K562 (cell line): Measurements from ENCODE around the gene TBC1D20. TPM values are rescaled to one million over a fixed set of nuclear protein-coding genes. Genes with fewer than 3 reads are reported as not detected.

Source experiments
- CBFA2T3 ChIP-seq: fragments of 450-650 bp; IDR thresholded peaks from 2 replicates; pipeline ENCODE4 v1.6.1; 2017
- CBFB ChIP-seq: sonication (generic); formaldehyde crosslinking; IDR thresholded peaks from 2 replicates; pipeline ENCODE4 v1.4.0; 2020; ENCODE audit warnings: mild to moderate bottlenecking, missing genetic modification reagents
- CHD2 ChIP-seq: IDR thresholded peaks from 2 replicates; pipeline ENCODE4 v1.6.1; 2011; ENCODE audit warnings: low read depth, low read length
- CREBBP ChIP-seq: IDR thresholded peaks from one replicate; pipeline ENCODE4 v1.6.1; 2012; ENCODE audit warnings: low read depth, mild to moderate bottlenecking, control low read depth, inconsistent platforms, low read length
- E2F3 ChIP-seq: fragments of 250-450 bp; sonication (Bioruptor Pico); IDR thresholded peaks from 2 replicates; pipeline ENCODE4 v1.4.0; 2020; ENCODE audit warnings: mild to moderate bottlenecking
- ESRRA ChIP-seq: fragments of 450-650 bp; IDR thresholded peaks from 2 replicates; pipeline ENCODE4 v1.6.1; 2014; ENCODE audit warnings: low read depth, mild to moderate bottlenecking, moderate library complexity, borderline replicate concordance
- ILF3 ChIP-seq: fragments of 450-650 bp; IDR thresholded peaks from 2 replicates; pipeline ENCODE4 v1.6.1; 2018; ENCODE audit warnings: antibody characterized with exemption, mild to moderate bottlenecking, moderate library complexity, borderline replicate concordance
- KDM1A ChIP-seq, 2 experiments: fragments of 450-650 bp; IDR thresholded peaks; 2 replicates each; pipeline ENCODE4 v1.6.1; 2016; ENCODE audit warnings: mild to moderate bottlenecking in 2 of 2
- KLF10 ChIP-seq: fragments of 250-450 bp; sonication (Bioruptor Pico); IDR thresholded peaks from 2 replicates; pipeline ENCODE4 v1.6.1; 2021; ENCODE audit warnings: matching md5 sums
- MEF2D ChIP-seq: conservative IDR thresholded peaks from 2 replicates; pipeline ENCODE4 v1.6.1; 2016; ENCODE audit warnings: low read depth, missing genetic modification characterization, missing compliant biosample characterization
- MTA3 ChIP-seq: fragments of 450-650 bp; formaldehyde crosslinking; IDR thresholded peaks from 2 replicates; pipeline ENCODE4 v1.6.1; 2017; ENCODE audit warnings: mild to moderate bottlenecking, borderline replicate concordance
- MYC ChIP-seq, 2 experiments: fragments of 250-450 bp in 1 of 2; sonication (Bioruptor Pico) in 1 of 2; IDR thresholded peaks; 2 replicates each; pipeline versions ENCODE4 v1.5.1 to v1.6.1; 2012 to 2021; ENCODE audit warnings: low read depth in 2 of 2, borderline replicate concordance in 1 of 2, improper control_type of control experiment in 1 of 2, low read length in 1 of 2, mild to moderate bottlenecking in 1 of 2, moderate library complexity in 1 of 2
- SMARCA4 ChIP-seq: fragments of 450-650 bp; IDR thresholded peaks from 2 replicates; pipeline ENCODE4 v1.6.1; 2016
- TRIM24 ChIP-seq, 2 experiments: fragments of 450-650 bp; IDR thresholded peaks; 2 replicates each; pipeline ENCODE4 v1.6.1; 2016
- WHSC1 ChIP-seq: IDR thresholded peaks from one replicate; pipeline ENCODE4 v1.6.1; 2012; ENCODE audit warnings: low read length, control low read depth, inconsistent platforms
- ZNF134 ChIP-seq: fragments of 250-450 bp; sonication (Bioruptor Pico); conservative IDR thresholded peaks from 2 replicates; pipeline ENCODE4 v1.4.0; 2020
- ZNF146 ChIP-seq: IDR thresholded peaks from one replicate; pipeline ENCODE4 v1.6.1; 2018; ENCODE audit warnings: missing compliant biosample characterization; ENCODE audit not compliant: unreplicated experiment
- ZNF639 ChIP-seq, 2 experiments: fragments of 200-800 bp in 1 of 2; sonication (Bioruptor generic) in 1 of 2; sonication (generic) in 1 of 2; formaldehyde crosslinking in 1 of 2; IDR thresholded peaks in 1 of 2; conservative IDR thresholded peaks in 1 of 2; 2 replicates each; pipeline versions ENCODE4 v1.5.0 to v1.6.1; 2016 to 2020; ENCODE audit warnings: missing compliant biosample characterization in 1 of 2, missing genetic modification characterization in 1 of 2, missing genetic modification reagents in 1 of 2
- ZNF696 ChIP-seq: fragments of 250-450 bp; sonication (Bioruptor Pico); conservative IDR thresholded peaks from 2 replicates; pipeline ENCODE4 v1.4.0; 2020; ENCODE audit warnings: mild to moderate bottlenecking, moderate library complexity
- polyA plus RNA-seq, 8 experiments: library from polyadenylated mRNA; depleted of rRNA in 4 of 8; stranded (reverse) in 5 of 8; unstranded in 3 of 8; fragments of >200 nt; fragmentation: Nextera tagmentation in 2 of 8; fragmentation: Illumina TruSeq in 1 of 8; extraction: Ambion mirVana in 2 of 8; extraction: Trizol in 1 of 8; gene quantifications; 2 replicates each; pipeline versions ENCODE4 v1.2.1 to v1.2.3, GENCODE V29; 2011 to 2014; ENCODE audit warnings: inconsistent platforms in 1 of 8, missing spikeins in 1 of 8
- total RNA-seq, 7 experiments: library from RNA; depleted of rRNA in 6 of 7; stranded (reverse); fragments of >200 nt in 6 of 7; fragmentation: Illumina TruSeq in 2 of 7; extraction: Trizol in 2 of 7; gene quantifications; 2 replicates each; pipeline versions ENCODE4 v1.2.1 to v1.2.3, GENCODE V29; 2011 to 2021; ENCODE audit warnings: low replicate concordance in 1 of 7
- TF ChIP-seq, protein P1 (sequence below): sonication (generic); formaldehyde crosslinking; IDR thresholded peaks from 2 replicates; pipeline ENCODE4 v1.8.1; 2023; ENCODE audit warnings: missing genetic modification reagents, mild to moderate bottlenecking, borderline replicate concordance
- TF ChIP-seq, protein P2 (sequence below), 2 experiments: fragments of 450-650 bp in 1 of 2; sonication (generic) in 1 of 2; formaldehyde crosslinking in 1 of 2; IDR thresholded peaks in 1 of 2; conservative IDR thresholded peaks in 1 of 2; 2 replicates each; pipeline versions ENCODE4 v1.6.1 to v1.8.1; 2016 to 2023; ENCODE audit warnings: mild to moderate bottlenecking in 2 of 2, moderate library complexity in 2 of 2, inconsistent platforms in 1 of 2, missing genetic modification reagents in 1 of 2

Gene TBC1D20
- total and polyA plus RNA-seq, 9 of the 15 experiments (the other 6 are each of a cell fraction or from before 2014, with no cell fraction given), result 7.0 to 25.3 (median 15.1) TPM

- TF ChIP-seq CBFA2T3 (0 out of 2 replicates have a peak, but pooled peaks have one; percentile 26), SMARCA4 (peak; percentile 90), TRIM24 (IDR thresholded peaks at IDR 0.05) (peak; percentile 90 to 97), ESRRA (peak; percentile 96; the same call in 1 of the 2 replicates), ZNF134 (CRISPR knock-in tag) (no peak), E2F3 (CRISPR knock-in tag) (no peak), MYC (IDR thresholded peaks at IDR 0.05; ENCODE audit: low read depth, low read length) (peak; percentile 67), MYC (CRISPR knock-in tag; IDR thresholded peaks at IDR 0.05; ENCODE audit: borderline replicate concordance, low read depth) (no peak), ZNF696 (CRISPR knock-in tag) (no peak), ZNF146 (CRISPR knock-in tag) (no peak), ILF3 (no peak), KLF10 (no peak), CHD2 (no peak), WHSC1 (no peak), CBFB (CRISPR knock-in tag) (peak; percentile 64; the same call in 1 of the 2 replicates), KDM1A (IDR thresholded peaks at IDR 0.05) (no peak), CREBBP (no peak), ZNF639 (CRISPR knock-in tag; conservative IDR thresholded peaks at IDR 0.05 in 1 of 2, IDR thresholded peaks at IDR 0.05 in 1 of 2) (no peak), MTA3 (peak; percentile 76; the same call in 1 of the 2 replicates), MEF2D (tag) (peak; percentile 34; the same call in 1 of the 2 replicates)
- TF ChIP-seq, protein P1, sequence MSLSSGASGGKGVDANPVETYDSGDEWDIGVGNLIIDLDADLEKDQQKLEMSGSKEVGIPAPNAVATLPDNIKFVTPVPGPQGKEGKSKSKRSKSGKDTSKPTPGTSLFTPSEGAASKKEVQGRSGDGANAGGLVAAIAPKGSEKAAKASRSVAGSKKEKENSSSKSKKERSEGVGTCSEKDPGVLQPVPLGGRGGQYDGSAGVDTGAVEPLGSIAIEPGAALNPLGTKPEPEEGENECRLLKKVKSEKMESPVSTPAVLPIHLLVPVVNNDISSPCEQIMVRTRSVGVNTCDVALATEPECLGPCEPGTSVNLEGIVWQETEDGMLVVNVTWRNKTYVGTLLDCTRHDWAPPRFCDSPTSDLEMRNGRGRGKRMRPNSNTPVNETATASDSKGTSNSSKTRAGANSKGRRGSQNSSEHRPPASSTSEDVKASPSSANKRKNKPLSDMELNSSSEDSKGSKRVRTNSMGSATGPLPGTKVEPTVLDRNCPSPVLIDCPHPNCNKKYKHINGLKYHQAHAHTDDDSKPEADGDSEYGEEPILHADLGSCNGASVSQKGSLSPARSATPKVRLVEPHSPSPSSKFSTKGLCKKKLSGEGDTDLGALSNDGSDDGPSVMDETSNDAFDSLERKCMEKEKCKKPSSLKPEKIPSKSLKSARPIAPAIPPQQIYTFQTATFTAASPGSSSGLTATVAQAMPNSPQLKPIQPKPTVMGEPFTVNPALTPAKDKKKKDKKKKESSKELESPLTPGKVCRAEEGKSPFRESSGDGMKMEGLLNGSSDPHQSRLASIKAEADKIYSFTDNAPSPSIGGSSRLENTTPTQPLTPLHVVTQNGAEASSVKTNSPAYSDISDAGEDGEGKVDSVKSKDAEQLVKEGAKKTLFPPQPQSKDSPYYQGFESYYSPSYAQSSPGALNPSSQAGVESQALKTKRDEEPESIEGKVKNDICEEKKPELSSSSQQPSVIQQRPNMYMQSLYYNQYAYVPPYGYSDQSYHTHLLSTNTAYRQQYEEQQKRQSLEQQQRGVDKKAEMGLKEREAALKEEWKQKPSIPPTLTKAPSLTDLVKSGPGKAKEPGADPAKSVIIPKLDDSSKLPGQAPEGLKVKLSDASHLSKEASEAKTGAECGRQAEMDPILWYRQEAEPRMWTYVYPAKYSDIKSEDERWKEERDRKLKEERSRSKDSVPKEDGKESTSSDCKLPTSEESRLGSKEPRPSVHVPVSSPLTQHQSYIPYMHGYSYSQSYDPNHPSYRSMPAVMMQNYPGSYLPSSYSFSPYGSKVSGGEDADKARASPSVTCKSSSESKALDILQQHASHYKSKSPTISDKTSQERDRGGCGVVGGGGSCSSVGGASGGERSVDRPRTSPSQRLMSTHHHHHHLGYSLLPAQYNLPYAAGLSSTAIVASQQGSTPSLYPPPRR (CRISPR knock-in tag), result no peak
- TF ChIP-seq, protein P2, sequence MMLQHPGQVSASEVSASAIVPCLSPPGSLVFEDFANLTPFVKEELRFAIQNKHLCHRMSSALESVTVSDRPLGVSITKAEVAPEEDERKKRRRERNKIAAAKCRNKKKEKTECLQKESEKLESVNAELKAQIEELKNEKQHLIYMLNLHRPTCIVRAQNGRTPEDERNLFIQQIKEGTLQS (IDR thresholded peaks at IDR 0.05), result peak; percentile 97
- TF ChIP-seq, protein P2 (CRISPR knock-in tag; conservative IDR thresholded peaks at IDR 0.05), result no peak
These were observed 60.4 kb downstream of the TBC1D20 start (continued) for GRCh38 chr20:401682-402495.
